Measurements from ENCODE around the gene RNF212B. TPM values are rescaled to one million over a fixed set of nuclear protein-coding genes. Genes with fewer than 3 reads are reported as not detected.

Gene RNF212B
- total and polyA plus RNA-seq, 2 of the 13 experiments (the other 11 are each of a cell fraction or from before 2014, with no cell fraction given), result 0.05 TPM; not detected in 1

DNA sequence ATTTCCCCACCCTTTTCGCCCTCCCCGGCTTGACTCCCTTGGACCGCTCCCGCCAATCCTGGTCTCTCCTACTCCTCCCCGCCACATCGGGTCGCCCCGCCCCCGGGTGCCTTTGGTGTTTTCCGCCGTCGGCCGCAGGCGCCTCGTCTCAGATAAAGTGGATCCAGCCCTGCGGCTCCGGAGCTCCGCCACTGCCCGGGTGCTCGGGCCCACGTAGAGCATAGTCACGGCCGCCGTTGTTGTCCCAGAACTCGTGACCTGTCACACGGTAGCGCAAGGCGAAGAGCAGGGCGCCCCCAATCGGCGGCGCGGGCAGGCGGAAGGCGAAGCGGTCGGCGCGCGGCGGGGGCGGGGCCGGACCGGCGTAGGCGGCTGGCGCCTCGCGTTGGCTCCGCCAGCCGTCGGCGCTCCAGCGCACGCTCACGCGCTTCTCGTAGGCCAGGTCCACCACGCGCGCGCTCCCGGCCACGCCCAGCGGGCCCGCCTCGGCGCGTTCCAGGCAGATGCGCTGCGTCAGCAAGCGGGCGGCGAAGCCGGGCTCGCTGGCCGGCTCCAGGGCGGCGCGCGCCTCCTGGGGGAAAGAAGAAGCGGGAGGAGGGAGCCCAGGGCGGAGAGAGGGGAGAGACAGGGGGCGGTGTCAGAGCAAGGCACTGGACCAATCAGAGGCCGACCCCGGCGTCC, 63.7 kb downstream of the RNF212B start (continued):
- TF ChIP-seq ZNF839 (CRISPR knock-in tag; IDR thresholded peaks at IDR 0.05; ENCODE audit: borderline replicate concordance) (no peak), ZHX1 (CRISPR knock-in tag; IDR thresholded peaks at IDR 0.05; ENCODE audit: low read depth) (peak; percentile 97), ZBTB14 (CRISPR knock-in tag; IDR thresholded peaks at IDR 0.05) (peak; percentile 99), KMT2A (CRISPR knock-in tag; IDR thresholded peaks at IDR 0.05) (peak; percentile 61; the same call in 1 of the 2 replicates), ZNF292 (CRISPR knock-in tag; IDR thresholded peaks at IDR 0.05; ENCODE audit: borderline replicate concordance, low read depth) (no peak; the same call in none of the 2 replicates), GATA4 (IDR thresholded peaks at IDR 0.05; ENCODE audit: borderline replicate concordance, low read depth) (peak; percentile 80), ZHX2 (IDR thresholded peaks at IDR 0.05; ENCODE audit: low read depth) (peak; percentile 90), ZHX2 (CRISPR knock-in tag; IDR thresholded peaks at IDR 0.05; ENCODE audit: borderline replicate concordance) (0 out of 2 replicates have a peak, but pooled peaks have one; percentile 17), EHMT2 (IDR thresholded peaks at IDR 0.05; ENCODE audit: borderline replicate concordance, low read depth, low read length) (no peak), ZNF329 (CRISPR knock-in tag; IDR thresholded peaks at IDR 0.05; ENCODE audit: low read depth) (peak; percentile 90; the same call in 1 of the 2 replicates), SNAPC2 (CRISPR knock-in tag; IDR thresholded peaks at IDR 0.05) (no peak; the same call in 1 of the 2 replicates), PHF5A (CRISPR knock-in tag; IDR thresholded peaks at IDR 0.05; ENCODE audit: low read depth, unreplicated experiment) (peak; percentile 98), KMT2B (CRISPR knock-in tag; IDR thresholded peaks at IDR 0.05) (peak; percentile 74)
- TF ChIP-seq, protein P1, sequence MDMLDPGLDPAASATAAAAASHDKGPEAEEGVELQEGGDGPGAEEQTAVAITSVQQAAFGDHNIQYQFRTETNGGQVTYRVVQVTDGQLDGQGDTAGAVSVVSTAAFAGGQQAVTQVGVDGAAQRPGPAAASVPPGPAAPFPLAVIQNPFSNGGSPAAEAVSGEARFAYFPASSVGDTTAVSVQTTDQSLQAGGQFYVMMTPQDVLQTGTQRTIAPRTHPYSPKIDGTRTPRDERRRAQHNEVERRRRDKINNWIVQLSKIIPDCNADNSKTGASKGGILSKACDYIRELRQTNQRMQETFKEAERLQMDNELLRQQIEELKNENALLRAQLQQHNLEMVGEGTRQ (IDR thresholded peaks at IDR 0.05; ENCODE audit: low read depth, low read length), result 0 out of 2 replicates have a peak, but pooled peaks have one; percentile 56
- TF ChIP-seq, protein P1 (CRISPR knock-in tag; IDR thresholded peaks at IDR 0.05; ENCODE audit: borderline replicate concordance), result no peak
- TF ChIP-seq, protein P2, sequence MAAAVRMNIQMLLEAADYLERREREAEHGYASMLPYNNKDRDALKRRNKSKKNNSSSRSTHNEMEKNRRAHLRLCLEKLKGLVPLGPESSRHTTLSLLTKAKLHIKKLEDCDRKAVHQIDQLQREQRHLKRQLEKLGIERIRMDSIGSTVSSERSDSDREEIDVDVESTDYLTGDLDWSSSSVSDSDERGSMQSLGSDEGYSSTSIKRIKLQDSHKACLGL (CRISPR knock-in tag; IDR thresholded peaks at IDR 0.05), result peak; percentile 80; the same call in 1 of the 2 replicates

Data from HepG2 (cell line).